NCI-H226 (cell line): ENCODE results near the gene DIPK1A.
A peak's percentile ranks its signal among the peaks of the same experiment; 100 is the strongest.
"Not testable (repeated sequence)": the region's sequence is repeated elsewhere in the genome, so short reads cannot be mapped to it uniquely, and the experiment has no call there.

Experiments used
- DNase-seq: peaks from one replicate; pipeline ENCODE4 v3.0.0-alpha.2; 2015

The DIPK1A gene

GRCh38 chr1:92913093-92913819 is 48.0 kb downstream of the DIPK1A start:
- no peak for DNase-seq

GRCh38 chr1:92910081-92910480 is 51.2 kb downstream of the DIPK1A start:
- peak; percentile 63 for DNase-seq

GRCh38 chr1:92909321-92909720 is 51.9 kb downstream of the DIPK1A start:
- peak; percentile 85 for DNase-seq

GRCh38 chr1:92907949-92908684 is 53.1 kb downstream of the DIPK1A start:
- peak; percentile 46 for DNase-seq

- DNase-seq = no peak
Measured at GRCh38 chr1:92903765-92904164, 57.5 kb downstream of the DIPK1A start.

- DNase-seq = no peak
Measured at GRCh38 chr1:92902406-92902744, 58.9 kb downstream of the DIPK1A start.

- no peak for DNase-seq
Measured at GRCh38 chr1:92901699-92902405, 59.4 kb downstream of the DIPK1A start.

- DNase-seq = no peak
Measured at GRCh38 chr1:92901126-92901525, 60.1 kb downstream of the DIPK1A start.

GRCh38 chr1:92900539-92900938 is 60.7 kb downstream of the DIPK1A start:
- DNase-seq = no peak

- DNase-seq = no peak
Measured at GRCh38 chr1:92899780-92900179, 61.5 kb downstream of the DIPK1A start.

GRCh38 chr1:92898053-92898452 is 63.2 kb downstream of the DIPK1A start:
- not testable (repeated sequence) for DNase-seq

- DNase-seq = no peak
Measured at GRCh38 chr1:92887465-92887864, 73.8 kb downstream of the DIPK1A start.

GRCh38 chr1:92886886-92887419 is 74.3 kb downstream of the DIPK1A start:
- DNase-seq = no peak

GRCh38 chr1:92884195-92884594 is 77.1 kb downstream of the DIPK1A start:
- no peak for DNase-seq

- no peak for DNase-seq
Measured at GRCh38 chr1:92883297-92883696, 78.0 kb downstream of the DIPK1A start.

- no peak for DNase-seq
Measured at GRCh38 chr1:92882819-92883218, 78.4 kb downstream of the DIPK1A start.

GRCh38 chr1:92881391-92881790 is 79.9 kb downstream of the DIPK1A start:
- DNase-seq = no peak

GRCh38 chr1:92879316-92879968 is 81.8 kb downstream of the DIPK1A start:
- no peak for DNase-seq

- no peak for DNase-seq
Measured at GRCh38 chr1:92877792-92878191, 83.5 kb downstream of the DIPK1A start.

GRCh38 chr1:92877081-92877711 is 84.1 kb downstream of the DIPK1A start:
- DNase-seq = no peak

- DNase-seq = no peak
Measured at GRCh38 chr1:92876351-92876750, 84.9 kb downstream of the DIPK1A start.

- DNase-seq = no peak
Measured at GRCh38 chr1:92874987-92875386, 86.3 kb downstream of the DIPK1A start.

- DNase-seq = no peak
Measured at GRCh38 chr1:92872719-92873118, 88.5 kb downstream of the DIPK1A start.
